Calu3 (cell line): ENCODE data around the gene SIL1. TPM values are rescaled to one million over a fixed set of nuclear protein-coding genes. Genes with fewer than 3 reads are reported as not detected.

Experiments used
- BruUV-seq: library from RNA; stranded (reverse); fragments of 400-500 nt; replicated peaks from 2 replicates; lab custom pipeline; 2021; lab: Mats Ljungman, UMichigan
- CTCF ChIA-PET: fragments of 300-600 bp; sonication (Branson Sonifier 250); formaldehyde crosslinking; loops from one replicate; lab custom pipeline; 2022; ENCODE audit warnings: antibody characterized with exemption; lab: Charles Lee
- DNase-seq: peaks from one replicate; pipeline ENCODE4 v3.0.0; 2022
- H3K27ac Mint-ChIP-seq: one replicate; pipeline ENCODE4 v1.8.0; 2022; ENCODE audit warnings: mixed read lengths; ENCODE audit not compliant: unreplicated experiment
- H3K27me3 Mint-ChIP-seq: one replicate; pipeline ENCODE4 v1.8.0; 2022; ENCODE audit warnings: mixed read lengths; ENCODE audit not compliant: unreplicated experiment
- H3K36me3 Mint-ChIP-seq: one replicate; pipeline ENCODE4 v1.8.0; 2022; ENCODE audit warnings: mild to moderate bottlenecking, moderate library complexity, mixed read lengths; ENCODE audit not compliant: insufficient read depth, unreplicated experiment
- H3K4me1 Mint-ChIP-seq: one replicate; pipeline ENCODE4 v1.8.0; 2022; ENCODE audit warnings: mild to moderate bottlenecking, low read depth, mixed read lengths; ENCODE audit not compliant: unreplicated experiment
- H3K4me3 Mint-ChIP-seq: one replicate; pipeline ENCODE4 v1.8.0; 2022; ENCODE audit warnings: mild to moderate bottlenecking, low read depth, moderate library complexity, mixed read lengths; ENCODE audit not compliant: unreplicated experiment
- H3K9me3 Mint-ChIP-seq: one replicate; pipeline ENCODE4 v1.8.0; 2022; ENCODE audit warnings: low read depth, mixed read lengths; ENCODE audit not compliant: unreplicated experiment
- CTCF ChIP-seq: fragments of 200-600 bp; IDR thresholded peaks from one replicate; pipeline ENCODE4 v1.8.0; 2022; ENCODE audit warnings: antibody characterized with exemption; ENCODE audit not compliant: unreplicated experiment
- intact Hi-C: fragments of 100-400 bp; cut with micrococcal nuclease; formaldehyde crosslinking; loops from one replicate; pipeline ENCODE4 v1.10.0; 2022; ENCODE audit not compliant: unreplicated experiment
- total RNA-seq: library from RNA; stranded (reverse); gene quantifications from 2 replicates; pipeline ENCODE4 v1.2.3, GENCODE V29; 2022

Gene SIL1
- total RNA-seq, 1 experiment from 2014 or later = 45.8 TPM

GRCh38 chr5:139138109-139138508 is 60.1 kb downstream of the SIL1 start:
- Mint-ChIP-seq H3K9me3 (no peaks in the 10 kb centered on the region), H3K36me3 (no peaks in the 10 kb centered on the region), H3K4me3 (no peak overlapping the region), H3K27me3 (no peaks in the 10 kb centered on the region), H3K4me1 (peaks cover 33% of the 10 kb centered on the region), H3K27ac (no peak overlapping the region)
- no peak for DNase-seq
- intact Hi-C loops = loop anchor here (10.0 kb wide), 1 partner anchor 213 kb away; no protein-coding TSS in a partner anchor
- no peak for TF ChIP-seq CTCF
- no TSS peak for BruUV-seq
- CTCF ChIA-PET = interaction anchor here (0.6 kb wide), 1 partner anchor 61 kb away, joined by 6 read pairs; no protein-coding TSS in a partner anchor

- no peaks in the 10 kb centered on the region for H3K27me3 Mint-ChIP-seq
- no peak overlapping the region for H3K27ac Mint-ChIP-seq
- H3K9me3 Mint-ChIP-seq = no peaks in the 10 kb centered on the region
- TF ChIP-seq CTCF = no peak
- H3K4me1 Mint-ChIP-seq = peaks cover 33% of the 10 kb centered on the region
- peak; percentile 44 for DNase-seq
- CTCF ChIA-PET = no interaction called here
- BruUV-seq = no TSS peak
- intact Hi-C loops = loop anchor here (10.0 kb wide), 1 partner anchor 213 kb away; no protein-coding TSS in a partner anchor
- H3K36me3 Mint-ChIP-seq = no peaks in the 10 kb centered on the region
- H3K4me3 Mint-ChIP-seq = no peak overlapping the region
Measured at GRCh38 chr5:139137697-139138096, 60.5 kb downstream of the SIL1 start.

GRCh38 chr5:139134906-139135305 is 63.3 kb downstream of the SIL1 start:
- no peak overlapping the region for H3K27ac Mint-ChIP-seq
- H3K4me1 Mint-ChIP-seq = peaks cover 24% of the 10 kb centered on the region
- CTCF ChIA-PET = interaction anchor here (0.6 to 0.7 kb wide), 2 partner anchors 40 to 335 kb away, joined by 3 to 4 read pairs; no protein-coding TSS in a partner anchor
- no peak for DNase-seq
- no peak for TF ChIP-seq CTCF
- no peaks in the 10 kb centered on the region for H3K36me3 Mint-ChIP-seq
- BruUV-seq = no TSS peak
- intact Hi-C loops = loop anchor here (10.0 kb wide), 1 partner anchor 210 kb away; no protein-coding TSS in a partner anchor
- no peaks in the 10 kb centered on the region for H3K9me3 Mint-ChIP-seq
- no peak overlapping the region for H3K4me3 Mint-ChIP-seq
- H3K27me3 Mint-ChIP-seq = no peaks in the 10 kb centered on the region

- BruUV-seq = no TSS peak
- CTCF ChIA-PET = no interaction called here
- no peak for DNase-seq
- Mint-ChIP-seq H3K27ac (no peak overlapping the region), H3K4me3 (no peak overlapping the region), H3K36me3 (no peaks in the 10 kb centered on the region), H3K27me3 (no peaks in the 10 kb centered on the region), H3K4me1 (peaks cover 14% of the 10 kb centered on the region), H3K9me3 (no peaks in the 10 kb centered on the region)
- TF ChIP-seq CTCF = no peak
- intact Hi-C loops = loop anchor here (10.0 kb wide), 1 partner anchor 208 kb away; no protein-coding TSS in a partner anchor
Measured at GRCh38 chr5:139133282-139133681, 64.9 kb downstream of the SIL1 start.
